ENCODE data around the gene ANKRD52. TPM values are rescaled to one million over a fixed set of nuclear protein-coding genes. Genes with fewer than 3 reads are reported as not detected.

The ANKRD52 gene
- total and polyA plus RNA-seq, 9 of the 15 experiments (the other 6 are each of a cell fraction or from before 2014, with no cell fraction given) = 0.52 to 46.8 (median 7.9) TPM

- peak; percentile 77 for TF ChIP-seq THAP12 (CRISPR knock-in tag; IDR thresholded peaks at IDR 0.05)
- TF ChIP-seq ASH1L (IDR thresholded peaks at IDR 0.05; ENCODE audit: borderline replicate concordance, low read depth, partially characterized antibody) = no peak
- no peak for TF ChIP-seq FOXJ2 (tag; IDR thresholded peaks at IDR 0.05)
- TF ChIP-seq NELFE (IDR thresholded peaks at IDR 0.05; ENCODE audit: insufficient read depth, insufficient read length) = no peak
- no peak for TF ChIP-seq PCBP2 (IDR thresholded peaks at IDR 0.05; ENCODE audit: low read depth, low read length, poor library complexity, severe bottlenecking)
- 0 out of 2 replicates have a peak, but pooled peaks have one; percentile 20 for TF ChIP-seq ZNF76 (CRISPR knock-in tag; IDR thresholded peaks at IDR 0.05; ENCODE audit: borderline replicate concordance)
- 0 out of 3 replicates have a peak, but pooled peaks of 1 of the 2 experiments have one; percentile 30 for TF ChIP-seq CBX3 (IDR thresholded peaks at IDR 0.05; ENCODE audit: borderline replicate concordance in 1 of 2, low read length in 2 of 2)
- TF ChIP-seq, protein P1, sequence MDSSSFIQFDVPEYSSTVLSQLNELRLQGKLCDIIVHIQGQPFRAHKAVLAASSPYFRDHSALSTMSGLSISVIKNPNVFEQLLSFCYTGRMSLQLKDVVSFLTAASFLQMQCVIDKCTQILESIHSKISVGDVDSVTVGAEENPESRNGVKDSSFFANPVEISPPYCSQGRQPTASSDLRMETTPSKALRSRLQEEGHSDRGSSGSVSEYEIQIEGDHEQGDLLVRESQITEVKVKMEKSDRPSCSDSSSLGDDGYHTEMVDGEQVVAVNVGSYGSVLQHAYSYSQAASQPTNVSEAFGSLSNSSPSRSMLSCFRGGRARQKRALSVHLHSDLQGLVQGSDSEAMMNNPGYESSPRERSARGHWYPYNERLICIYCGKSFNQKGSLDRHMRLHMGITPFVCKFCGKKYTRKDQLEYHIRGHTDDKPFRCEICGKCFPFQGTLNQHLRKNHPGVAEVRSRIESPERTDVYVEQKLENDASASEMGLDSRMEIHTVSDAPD (CRISPR knock-in tag; IDR thresholded peaks at IDR 0.05) = no peak
- TF ChIP-seq FOXO4 (CRISPR knock-in tag; IDR thresholded peaks at IDR 0.05) = no peak
- TF ChIP-seq TCFL5 (CRISPR knock-in tag; conservative IDR thresholded peaks at IDR 0.05) = no peak
- no peak for TF ChIP-seq XRCC4 (IDR thresholded peaks at IDR 0.05; ENCODE audit: extremely low read depth, insufficient read depth, insufficient read length)
- peak; percentile 82 for TF ChIP-seq CTCFL (IDR thresholded peaks at IDR 0.05; ENCODE audit: borderline replicate concordance, insufficient read depth, low read depth, low read length, poor library complexity, severe bottlenecking)
- TF ChIP-seq MTF1 (CRISPR knock-in tag; IDR thresholded peaks at IDR 0.05; ENCODE audit: borderline replicate concordance) = no peak
- 0 out of 2 replicates have a peak, but pooled peaks have one; percentile 5 for TF ChIP-seq SMARCA4 (IDR thresholded peaks at IDR 0.05)
- TF ChIP-seq ZNF445 (CRISPR knock-in tag; IDR thresholded peaks at IDR 0.05; ENCODE audit: low read depth) = no peak
- TF ChIP-seq ZBTB5 (IDR thresholded peaks at IDR 0.05) = no peak
- TF ChIP-seq ZNF668 (CRISPR knock-in tag; IDR thresholded peaks at IDR 0.05) = no peak
Observed at GRCh38 chr12:56266693-56267442, 8.7 kb upstream of the ANKRD52 start, which contains the start of gene COQ10A (continued).

Data from K562 (cell line).